H9 (cell line): ENCODE data around the gene ODAD3. TPM values are rescaled to one million over a fixed set of nuclear protein-coding genes. Genes with fewer than 3 reads are reported as not detected.

Experiments
- DNase-seq: peaks from one replicate; pipeline ENCODE4 v3.0.0-alpha.2; 2017
- H2AFZ ChIP-seq: one replicate; pipeline ENCODE4 v1.6.1; 2013; ENCODE audit warnings: mild to moderate bottlenecking, low read length, control low read depth, moderate library complexity
- H2AK5ac ChIP-seq: 2 replicates; pipeline ENCODE4 v1.6.1; 2013; ENCODE audit warnings: low read length, control low read depth, mixed read lengths; ENCODE audit not compliant: insufficient read length
- H2BK120ac ChIP-seq: one replicate; pipeline ENCODE4 v1.6.1; 2013; ENCODE audit warnings: low read depth, mild to moderate bottlenecking, low read length, control low read depth, inconsistent platforms; ENCODE audit not compliant: poor library complexity, severe bottlenecking
- H2BK12ac ChIP-seq: 2 replicates; pipeline ENCODE4 v1.6.1; 2013; ENCODE audit warnings: low read length, control low read depth, mixed read lengths, low read depth; ENCODE audit not compliant: insufficient read length
- H2BK15ac ChIP-seq: 2 replicates; pipeline ENCODE4 v1.6.1; 2013; ENCODE audit warnings: low read depth, low read length, control low read depth
- H2BK20ac ChIP-seq: one replicate; pipeline ENCODE4 v1.6.1; 2013; ENCODE audit warnings: low read depth, mild to moderate bottlenecking, low read length, control low read depth, inconsistent platforms; ENCODE audit not compliant: poor library complexity, severe bottlenecking
- H2BK5ac ChIP-seq: 2 replicates; pipeline ENCODE4 v1.6.1; 2013; ENCODE audit warnings: low read length, control low read depth, mixed read lengths; ENCODE audit not compliant: insufficient read length
- H3K14ac ChIP-seq: 2 replicates; pipeline ENCODE4 v1.6.1; 2013; ENCODE audit warnings: low read length, control low read depth; ENCODE audit not compliant: insufficient read depth
- H3K18ac ChIP-seq: 2 replicates; pipeline ENCODE4 v1.6.1; 2013; ENCODE audit warnings: low read depth, mild to moderate bottlenecking, mixed read lengths, low read length, control low read depth; ENCODE audit not compliant: insufficient read length
- H3K23ac ChIP-seq: 2 replicates; pipeline ENCODE4 v1.6.1; 2013; ENCODE audit warnings: low read length, control low read depth, mixed read lengths, low read depth; ENCODE audit not compliant: insufficient read length
- H3K23me2 ChIP-seq: 2 replicates; pipeline ENCODE4 v1.6.1; 2013; ENCODE audit warnings: low read depth, mild to moderate bottlenecking, mixed read lengths, low read length, control low read depth; ENCODE audit not compliant: insufficient read length, poor library complexity, severe bottlenecking
- H3K27ac ChIP-seq: 2 replicates; pipeline ENCODE4 v1.5.1; 2013; ENCODE audit warnings: low read length, control low read depth, mixed read lengths, low read depth; ENCODE audit not compliant: insufficient read length
- H3K27me3 ChIP-seq: 2 replicates; pipeline ENCODE4 v1.6.1; 2013; ENCODE audit warnings: low read length, control low read depth, inconsistent platforms; ENCODE audit not compliant: insufficient read depth
- H3K4ac ChIP-seq: 2 replicates; pipeline ENCODE4 v1.6.1; 2013; ENCODE audit warnings: low read depth, mild to moderate bottlenecking, control low read depth, inconsistent platforms, low read length, moderate library complexity
- H3K4me1 ChIP-seq: 2 replicates; pipeline ENCODE4 v1.6.1; 2013; ENCODE audit warnings: low read length, control low read depth, inconsistent platforms; ENCODE audit not compliant: insufficient read depth
- H3K4me2 ChIP-seq: 2 replicates; pipeline ENCODE4 v1.6.1; 2013; ENCODE audit warnings: low read length, control low read depth, mixed read lengths; ENCODE audit not compliant: insufficient read length, insufficient read depth
- H3K56ac ChIP-seq: 2 replicates; pipeline ENCODE4 v1.6.1; 2013; ENCODE audit warnings: low read depth, mild to moderate bottlenecking, mixed read lengths, low read length, control low read depth; ENCODE audit not compliant: insufficient read length
- H3K79me1 ChIP-seq: 2 replicates; pipeline ENCODE4 v1.6.1; 2013; ENCODE audit warnings: low read depth, mild to moderate bottlenecking, moderate library complexity, low read length, control low read depth, inconsistent platforms; ENCODE audit not compliant: insufficient read depth, poor library complexity, severe bottlenecking
- H3K79me2 ChIP-seq: 2 replicates; pipeline ENCODE4 v1.6.1; 2013; ENCODE audit warnings: low read length, control low read depth, inconsistent platforms; ENCODE audit not compliant: insufficient read depth
- H3K9ac ChIP-seq: 2 replicates; pipeline ENCODE4 v1.6.1; 2013; ENCODE audit warnings: low read length, control low read depth, mixed read lengths; ENCODE audit not compliant: insufficient read length; ENCODE audit errors: extremely low read depth
- H3K9me3 ChIP-seq: one replicate; pipeline ENCODE4 v1.6.1; 2013; ENCODE audit warnings: low read depth, low read length, inconsistent platforms; ENCODE audit not compliant: control insufficient read depth
- H3T11ph ChIP-seq: one replicate; pipeline ENCODE4 v1.6.1; 2013; ENCODE audit warnings: mild to moderate bottlenecking, low read length, control low read depth, inconsistent platforms
- H4K20me1 ChIP-seq: one replicate; pipeline ENCODE4 v1.6.1; 2013; ENCODE audit not compliant: control insufficient read depth, insufficient read length, insufficient read depth
- H4K5ac ChIP-seq: 2 replicates; pipeline ENCODE4 v1.6.1; 2013; ENCODE audit warnings: low read depth, mild to moderate bottlenecking, mixed read lengths, low read length, control low read depth; ENCODE audit not compliant: insufficient read length
- H4K8ac ChIP-seq: replicated peaks from 2 replicates; pipeline ENCODE4 v1.6.1; 2013; ENCODE audit warnings: low read length, control low read depth, mixed read lengths, low read depth; ENCODE audit not compliant: insufficient read length
- H4K91ac ChIP-seq: 2 replicates; pipeline ENCODE4 v1.6.1; 2013; ENCODE audit warnings: low read depth, mild to moderate bottlenecking, moderate library complexity, mixed read lengths, low read length, control low read depth; ENCODE audit not compliant: insufficient read length
- H3K27ac Mint-ChIP-seq, 3 experiments: 2 replicates in 2 of 3; 3 replicates in 1 of 3; pipeline ENCODE4 v1.8.0; 2020 to 2021; ENCODE audit warnings: mixed read lengths in 3 of 3, mild to moderate bottlenecking in 1 of 3, moderate library complexity in 1 of 3
- H3K27me3 Mint-ChIP-seq: 2 replicates; pipeline ENCODE4 v1.8.0; 2021; ENCODE audit warnings: low read depth, mild to moderate bottlenecking, moderate library complexity, mixed read lengths
- H3K36me3 Mint-ChIP-seq, 3 experiments: 2 replicates in 2 of 3; 3 replicates in 1 of 3; pipeline ENCODE4 v1.8.0; 2020 to 2021; ENCODE audit warnings: low read depth in 3 of 3, mixed read lengths in 3 of 3; ENCODE audit not compliant: insufficient read depth in 1 of 3
- H3K4me1 Mint-ChIP-seq, 2 experiments: 2 replicates each; pipeline ENCODE4 v1.8.0; 2020; ENCODE audit warnings: mixed read lengths in 2 of 2
- H3K4me3 Mint-ChIP-seq, 2 experiments: 2 replicates in 1 of 2; 3 replicates in 1 of 2; pipeline ENCODE4 v1.8.0; 2020 to 2021; ENCODE audit warnings: mild to moderate bottlenecking in 2 of 2, mixed read lengths in 2 of 2, moderate library complexity in 1 of 2
- H3K9me3 Mint-ChIP-seq, 2 experiments: 2 replicates in 1 of 2; 3 replicates in 1 of 2; pipeline ENCODE4 v1.8.0; 2020; ENCODE audit warnings: mild to moderate bottlenecking in 2 of 2, mixed read lengths in 2 of 2, moderate library complexity in 1 of 2
- WGBS: extraction: QIAGEN DNeasy Blood & Tissue Kit; methylation state at CpG from one replicate; pipeline ENCODE4 v1.1.7; 2013; ENCODE audit warnings: missing lambda C conversion rate, low lambda C conversion rate, mixed read lengths; ENCODE audit not compliant: insufficient read length; ENCODE audit errors: extremely low coverage; 5-methylcytosine and 5-hydroxymethylcytosine counted together
- total RNA-seq: library from RNA; stranded (reverse); gene quantifications from 2 replicates; pipeline ENCODE4 v1.2.1, GENCODE V29; 2021
- TF ChIP-seq, protein P1 (sequence below): fragments of 200-600 bp; sonication (generic); conservative IDR thresholded peaks from 3 replicates; pipeline ENCODE4 v1.8.0; 2021; ENCODE audit warnings: antibody characterized with exemption, mild to moderate bottlenecking

The ODAD3 gene
- total RNA-seq, 1 experiment from 2014 or later = 2.5 TPM

DNA sequence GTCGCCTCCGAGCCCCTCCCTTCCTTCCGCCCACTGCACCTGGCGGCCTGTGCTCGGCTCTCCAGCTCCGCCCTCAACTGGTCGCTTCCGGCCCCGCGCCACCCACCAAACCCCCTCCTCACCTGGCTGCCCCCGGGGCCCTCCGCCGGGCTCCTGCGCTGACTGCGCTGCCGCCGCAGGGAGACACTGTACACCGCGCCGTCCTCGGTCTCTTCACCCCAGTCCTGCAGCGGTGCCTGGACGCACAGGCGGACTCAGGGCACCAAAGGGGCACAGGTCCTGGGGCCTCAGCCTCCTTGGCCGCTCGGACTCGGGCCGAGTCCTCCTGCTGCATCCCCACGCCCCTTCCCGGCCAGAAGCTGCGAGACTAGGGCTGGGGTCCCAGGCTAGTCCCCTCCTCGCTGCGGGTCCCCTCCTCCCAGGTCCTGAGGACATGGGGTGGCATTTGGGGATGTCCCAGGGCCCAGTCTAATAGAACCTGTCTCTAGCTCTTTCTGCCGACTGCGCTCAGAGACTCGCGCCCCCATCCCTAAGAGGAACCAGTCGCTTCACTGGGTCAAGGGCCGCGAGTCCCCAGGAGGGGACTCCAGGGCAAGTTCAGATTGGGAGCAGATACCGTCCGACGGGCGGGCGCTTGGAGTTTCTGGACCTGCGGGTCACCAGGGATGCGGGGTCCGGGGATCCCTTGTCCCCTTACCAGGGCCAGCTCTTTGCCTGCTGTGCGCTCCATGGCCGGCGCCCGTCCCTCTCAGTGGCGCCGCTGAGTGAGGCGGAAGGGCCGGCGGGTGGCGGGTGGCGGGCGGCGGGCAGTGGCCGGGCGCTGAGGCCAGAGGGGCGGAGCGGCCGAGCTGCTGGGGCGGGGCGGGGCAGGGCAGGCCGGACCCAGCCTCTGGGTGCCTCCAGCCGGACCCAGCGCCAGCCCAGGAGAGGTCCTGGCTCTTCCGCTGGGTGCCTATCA lies 16.1 kb downstream of the ODAD3 start, which contains the start of gene RGL3:
Gene RGL3 (minus strand): TSS at position 766 of the 958 bp plus-strand sequence. CDS start 36 bp downstream, at position 730.
- Histone ChIP-seq H3K9me3 (no peaks in the 10 kb centered on the region), H3K27me3 (no peaks in the 10 kb centered on the region; the same call in 1 of the 2 replicates), H4K8ac (no peak within 1 kb of the TSS), H2BK12ac (no peak within 1 kb of the TSS), H3K79me2 (no peaks in the 10 kb centered on the region), H2BK15ac (0 out of 2 replicates have a peak within 1 kb of the TSS, but pooled peaks have one; percentile 13), H4K91ac (no peak within 1 kb of the TSS), H3K4me2 (peak within 1 kb of the TSS; percentile 83), H4K5ac (no peak within 1 kb of the TSS), H3K56ac (no peak within 1 kb of the TSS), H3K4me1 (no peaks in the 10 kb centered on the region), H4K20me1 (no peaks in the 10 kb centered on the region), H2BK5ac (no peak within 1 kb of the TSS), H3K27ac (no peak within 1 kb of the TSS), H2AFZ (no peak within 1 kb of the TSS), H3K18ac (peak within 1 kb of the TSS; percentile 88), H3K79me1 (no peaks in the 10 kb centered on the region), H3T11ph (no peak within 1 kb of the TSS), H2BK120ac (no peak within 1 kb of the TSS), H3K23ac (no peak within 1 kb of the TSS), H3K9ac (peak within 1 kb of the TSS; percentile 68), H3K23me2 (peaks cover 32% of the 10 kb centered on the region), H3K4ac (no peak within 1 kb of the TSS), H2BK20ac (no peak within 1 kb of the TSS), H2AK5ac (no peak within 1 kb of the TSS), H3K14ac (peak within 1 kb of the TSS; percentile 90)
- Mint-ChIP-seq H3K36me3 (peaks cover 0 to 15% (median 5%) of the 10 kb centered on the region in 3 experiments; a peak in 4 of 7 replicates), H3K4me3 (peak within 1 kb of the TSS; percentile 90 to 93), H3K9me3 (no peaks in the 10 kb centered on the region; a peak in 1 of 5 replicates), H3K4me1 (peaks cover 23 to 32% of the 10 kb centered on the region in 2 experiments), H3K27ac (peak within 1 kb of the TSS; percentile 94 to 98 (median 98); a peak in 5 of 7 replicates), H3K27me3 (peaks cover 22% of the 10 kb centered on the region)
- peak; percentile 96 for DNase-seq
- WGBS = no CpG with 5 or more reads among the region's 72 CpGs
- TF ChIP-seq, protein P1, sequence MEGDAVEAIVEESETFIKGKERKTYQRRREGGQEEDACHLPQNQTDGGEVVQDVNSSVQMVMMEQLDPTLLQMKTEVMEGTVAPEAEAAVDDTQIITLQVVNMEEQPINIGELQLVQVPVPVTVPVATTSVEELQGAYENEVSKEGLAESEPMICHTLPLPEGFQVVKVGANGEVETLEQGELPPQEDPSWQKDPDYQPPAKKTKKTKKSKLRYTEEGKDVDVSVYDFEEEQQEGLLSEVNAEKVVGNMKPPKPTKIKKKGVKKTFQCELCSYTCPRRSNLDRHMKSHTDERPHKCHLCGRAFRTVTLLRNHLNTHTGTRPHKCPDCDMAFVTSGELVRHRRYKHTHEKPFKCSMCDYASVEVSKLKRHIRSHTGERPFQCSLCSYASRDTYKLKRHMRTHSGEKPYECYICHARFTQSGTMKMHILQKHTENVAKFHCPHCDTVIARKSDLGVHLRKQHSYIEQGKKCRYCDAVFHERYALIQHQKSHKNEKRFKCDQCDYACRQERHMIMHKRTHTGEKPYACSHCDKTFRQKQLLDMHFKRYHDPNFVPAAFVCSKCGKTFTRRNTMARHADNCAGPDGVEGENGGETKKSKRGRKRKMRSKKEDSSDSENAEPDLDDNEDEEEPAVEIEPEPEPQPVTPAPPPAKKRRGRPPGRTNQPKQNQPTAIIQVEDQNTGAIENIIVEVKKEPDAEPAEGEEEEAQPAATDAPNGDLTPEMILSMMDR = 0 out of 3 replicates have a peak, but pooled peaks have one; percentile 8
